GM21576 (cell line): ENCODE measurements around the gene C1QL1.

ENCODE experiments used
- ATAC-seq: cut with Tn5 transposase; IDR thresholded peaks from one replicate; pipeline ENCODE4 v1.9.1; 2021; ENCODE audit warnings: mild to moderate bottlenecking, moderate library complexity; ENCODE audit not compliant: unreplicated experiment

C1QL1 gene

DNA sequence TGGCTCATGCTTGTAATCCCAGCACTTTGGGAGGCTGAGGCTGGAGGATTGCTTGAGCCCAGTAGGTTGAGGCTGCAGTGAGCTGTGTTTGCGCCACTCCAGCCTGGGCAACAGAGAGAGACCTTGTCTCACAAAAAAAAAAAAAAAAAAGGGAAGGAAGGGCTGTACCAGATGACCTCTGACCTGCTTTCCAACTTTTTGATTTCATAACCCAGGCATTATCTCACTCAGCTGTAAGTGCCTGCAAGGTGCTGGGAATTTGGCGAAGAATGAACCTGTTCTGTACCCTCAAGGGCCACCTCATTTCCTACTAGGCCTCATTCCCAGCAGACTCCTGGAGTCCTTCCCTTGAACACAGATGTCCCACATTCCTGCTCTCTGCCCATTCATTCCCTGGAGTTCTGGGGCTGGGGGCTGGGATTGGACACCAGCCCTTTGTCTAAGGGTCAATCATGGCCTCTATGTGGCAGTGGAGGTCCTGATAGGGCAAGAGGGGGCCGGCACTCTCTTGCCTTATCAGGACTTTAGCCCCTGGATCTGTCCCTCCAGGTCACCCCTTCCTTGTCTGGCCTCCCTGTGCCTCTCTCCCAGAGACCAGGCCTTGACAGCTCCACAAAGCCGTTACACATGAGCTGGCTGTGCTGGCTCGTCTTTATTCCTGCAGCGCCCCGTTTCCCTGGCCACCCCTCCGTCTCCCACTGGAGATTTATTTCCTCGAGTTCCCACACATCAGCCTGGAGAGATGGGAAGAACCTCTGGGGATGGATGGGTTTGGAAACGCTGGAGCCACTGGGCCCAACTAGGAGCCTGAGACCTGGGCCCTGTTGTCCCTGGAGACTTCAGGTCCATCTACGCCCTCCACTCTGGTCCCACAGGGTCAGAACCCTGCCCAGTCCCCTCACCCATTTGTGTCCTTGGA is 52.0 kb downstream of the C1QL1 start:
- ATAC-seq, result no peak

GRCh38 chr17:44915321-44915726 is 52.8 kb downstream of the C1QL1 start, which contains the start of gene GFAP:
Gene GFAP, minus strand, starts transcription at chr17:44915500. Its CDS starts 14 bp downstream, at chr17:44915486.
- no peak for ATAC-seq

GRCh38 chr17:44914698-44915271 is 53.3 kb downstream of the C1QL1 start:
- no peak for ATAC-seq

GRCh38 chr17:44914148-44914547 is 54.0 kb downstream of the C1QL1 start:
- ATAC-seq, result no peak

GRCh38 chr17:44913676-44914075 is 54.4 kb downstream of the C1QL1 start:
- no peak for ATAC-seq

DNA sequence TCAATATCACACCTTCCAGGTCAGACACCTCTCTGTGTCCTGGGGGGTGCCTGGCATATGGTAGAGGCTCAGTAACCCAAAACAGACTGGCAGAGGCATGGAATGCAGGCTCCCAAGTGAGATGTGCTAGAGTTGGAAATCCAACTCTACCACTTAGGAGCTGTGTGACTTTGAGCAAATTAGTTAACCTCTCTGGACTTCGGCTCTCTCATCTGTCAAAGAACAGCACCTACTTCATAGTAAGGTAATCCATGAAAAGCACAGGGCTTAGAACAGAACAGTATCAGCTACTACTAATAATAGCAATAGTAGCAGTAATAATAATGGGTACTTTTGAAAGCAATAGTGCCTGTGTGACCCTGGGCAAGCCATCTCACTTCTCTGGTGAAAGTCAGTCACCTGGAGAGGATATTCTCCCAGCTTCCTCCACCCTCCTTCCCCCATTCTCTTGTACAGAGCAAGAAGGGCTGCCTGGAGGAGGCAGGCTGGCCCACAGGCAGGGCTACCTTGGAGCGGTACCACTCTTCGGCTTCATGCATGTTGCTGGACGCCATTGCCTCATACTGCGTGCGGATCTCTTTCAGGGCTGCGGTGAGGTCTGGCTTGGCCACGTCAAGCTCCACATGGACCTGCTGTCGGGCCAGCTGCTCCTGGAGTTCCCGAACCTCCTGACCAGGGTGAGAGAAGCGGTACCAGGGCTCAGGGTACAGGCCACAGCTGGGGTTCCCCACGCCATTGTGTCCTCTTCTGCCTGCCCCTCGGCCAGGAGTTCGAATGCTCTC is 55.1 kb downstream of the C1QL1 start:
- ATAC-seq, result no peak

- ATAC-seq, result no peak
These were observed 56.7 kb downstream of the C1QL1 start for GRCh38 chr17:44911133-44912001.

DNA sequence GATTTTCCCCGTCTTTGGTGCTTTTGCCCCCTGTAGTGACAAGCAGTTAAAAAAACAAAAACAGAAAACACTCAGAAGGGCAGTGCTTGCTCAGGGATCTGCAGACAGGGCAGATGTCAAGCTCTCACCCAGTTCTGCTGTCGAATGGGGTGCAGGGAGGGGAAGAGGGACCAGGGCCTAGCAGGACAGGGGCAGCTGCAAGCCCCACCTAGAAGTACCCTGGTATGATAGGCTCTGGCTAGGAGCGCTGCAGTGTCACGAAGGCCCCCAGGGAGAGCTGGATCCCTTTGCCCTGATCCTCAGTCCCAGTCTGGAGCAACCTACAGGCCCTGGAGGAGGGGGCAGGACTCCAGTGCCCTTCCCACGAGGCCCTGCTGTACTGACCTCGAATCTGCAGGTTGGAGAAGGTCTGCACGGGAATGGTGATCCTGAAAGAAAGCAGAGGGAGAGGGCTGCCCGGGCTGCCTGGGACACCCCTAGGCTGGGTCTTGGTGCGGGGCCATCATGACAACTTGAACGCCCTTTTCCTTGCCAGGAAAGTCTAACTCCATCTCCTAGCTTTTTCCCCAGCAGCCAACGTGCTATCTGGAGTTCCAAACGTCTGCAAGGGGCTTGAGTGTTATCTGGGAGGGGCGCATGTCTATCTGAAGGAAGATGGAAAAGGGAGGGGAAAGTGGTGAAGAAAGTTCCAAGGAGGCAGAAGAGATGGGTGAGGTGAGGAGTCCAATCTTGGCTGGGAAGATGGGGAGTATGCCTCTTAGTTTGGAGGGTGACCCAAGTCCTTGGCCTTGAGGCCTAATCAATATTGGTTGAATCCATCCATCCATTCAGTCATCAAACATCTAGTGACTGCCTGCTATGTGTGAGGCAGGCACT is 57.6 kb downstream of the C1QL1 start:
- ATAC-seq, result no peak
